HS-27A (cell line): Measurements from ENCODE around the gene TFB1M.
A peak's percentile ranks its signal among the peaks of the same experiment; 100 is the strongest.
"Not testable (repeated sequence)": the region's sequence is repeated elsewhere in the genome, so short reads cannot be mapped to it uniquely, and the experiment has no call there.

Source experiments
- DNase-seq: peaks from one replicate; pipeline ENCODE4 v3.0.0-alpha.2; 2012; ENCODE audit warnings: low read depth, missing footprints

TFB1M gene

DNA sequence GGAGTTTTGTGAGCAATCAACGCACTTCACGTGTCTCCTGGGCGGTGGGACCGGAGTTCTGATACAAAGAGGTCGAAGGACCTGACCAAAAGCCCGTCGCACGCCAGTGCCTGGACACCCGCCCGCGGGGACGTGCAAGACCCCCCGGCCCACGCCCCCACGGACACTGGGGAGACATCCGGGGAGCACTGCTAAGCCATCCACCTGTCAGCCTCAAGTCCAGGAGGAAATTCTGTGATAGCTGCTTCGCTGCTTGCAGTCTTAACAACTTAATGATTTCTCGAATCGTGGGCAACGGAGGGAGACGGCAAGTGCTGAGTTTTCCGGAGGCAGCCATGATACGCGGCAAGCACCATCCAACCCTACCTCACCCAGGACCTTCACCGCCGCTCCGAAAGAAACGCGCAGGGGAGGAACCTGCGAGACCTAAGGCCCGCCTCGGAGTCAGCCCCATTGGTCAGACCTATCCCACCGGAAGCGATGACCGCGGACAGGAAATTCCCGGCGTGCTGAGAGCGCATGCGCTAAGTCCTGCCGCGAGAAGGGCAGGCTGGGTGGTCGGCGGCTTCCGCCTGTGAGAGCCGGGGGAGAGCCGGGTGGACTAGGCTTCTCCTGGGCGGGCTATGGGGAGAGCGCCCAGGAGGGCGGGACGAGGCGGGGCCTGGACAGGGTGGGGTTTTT lies at the start of gene TFB1M:
Gene TFB1M, minus strand, starts transcription at position 393 of the 681 bp plus-strand sequence. Its CDS starts 56 bp downstream, at position 337.
- DNase-seq: peak; percentile 98

DNA sequence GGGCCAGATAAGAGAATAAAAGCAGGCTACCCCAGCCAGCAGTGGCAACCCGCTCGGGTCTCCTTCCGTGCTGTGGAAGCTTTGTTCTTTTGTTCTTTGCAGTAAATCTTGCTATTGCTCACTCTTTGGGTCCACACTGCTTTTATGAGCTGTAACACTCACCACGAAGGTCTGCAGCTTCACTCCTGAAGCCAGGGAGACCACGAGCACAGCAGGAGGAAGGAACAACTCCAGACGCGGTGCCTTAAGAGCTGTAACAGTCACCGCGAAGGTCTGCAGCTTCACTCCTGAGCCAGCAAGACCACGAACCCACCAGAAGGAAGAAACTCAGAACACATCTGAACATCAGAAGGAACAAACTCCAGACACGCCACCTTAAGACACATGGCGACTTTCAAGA lies 49.7 kb upstream of the TFB1M start:
- not testable (repeated sequence) for DNase-seq

DNA sequence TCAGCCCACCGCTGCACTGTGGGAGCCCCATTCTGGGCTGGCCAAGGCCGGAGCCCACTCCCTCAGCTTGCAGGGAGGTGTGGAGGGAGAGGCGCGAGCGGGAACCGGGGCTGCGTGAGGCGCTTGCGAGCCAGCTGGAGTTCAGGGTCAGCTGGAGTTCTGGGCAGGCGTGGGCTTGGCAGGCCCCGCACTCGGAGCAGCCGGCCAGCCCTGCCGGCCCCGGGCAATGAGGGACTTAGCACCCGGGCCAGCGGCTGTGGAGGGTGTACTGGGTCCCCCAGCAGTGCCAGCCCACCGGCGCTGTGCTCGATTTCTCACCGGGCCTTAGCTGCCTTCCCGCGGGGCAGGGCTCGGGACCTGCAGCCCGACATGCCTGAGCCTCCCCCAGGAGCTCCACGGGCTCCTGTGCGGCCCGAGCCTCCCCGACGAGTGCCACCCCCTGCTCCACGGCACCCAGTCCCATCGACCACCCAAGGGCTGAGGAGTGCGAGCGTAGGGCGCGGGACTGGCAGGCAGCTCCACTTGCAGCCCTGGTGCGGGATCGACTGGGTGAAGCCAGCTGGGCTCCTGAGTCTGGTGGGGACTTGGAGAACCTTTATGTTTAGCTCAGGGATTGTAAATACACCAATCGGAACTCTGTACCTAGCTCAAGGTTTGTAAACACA lies 48.8 kb upstream of the TFB1M start:
- not testable (repeated sequence) for DNase-seq

DNA sequence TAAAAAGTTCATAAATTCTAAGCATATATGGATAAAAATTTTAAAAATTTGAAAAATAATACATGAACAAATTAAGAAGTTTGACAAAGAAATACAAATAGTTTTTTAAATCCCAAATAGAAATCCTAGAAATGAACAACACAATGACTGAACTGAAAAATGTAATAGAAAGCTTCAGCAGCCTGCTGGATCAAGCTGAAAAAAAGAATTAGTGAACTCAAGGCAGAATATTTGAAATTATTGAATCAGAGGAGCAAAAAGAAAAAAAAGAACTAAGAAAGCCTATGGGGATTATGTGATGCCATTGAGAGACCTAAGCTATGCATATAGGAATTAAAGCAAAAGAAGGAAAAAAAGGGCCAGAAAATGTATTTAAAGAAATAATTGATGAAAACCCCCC lies 39.9 kb upstream of the TFB1M start:
- no peak for DNase-seq

DNA sequence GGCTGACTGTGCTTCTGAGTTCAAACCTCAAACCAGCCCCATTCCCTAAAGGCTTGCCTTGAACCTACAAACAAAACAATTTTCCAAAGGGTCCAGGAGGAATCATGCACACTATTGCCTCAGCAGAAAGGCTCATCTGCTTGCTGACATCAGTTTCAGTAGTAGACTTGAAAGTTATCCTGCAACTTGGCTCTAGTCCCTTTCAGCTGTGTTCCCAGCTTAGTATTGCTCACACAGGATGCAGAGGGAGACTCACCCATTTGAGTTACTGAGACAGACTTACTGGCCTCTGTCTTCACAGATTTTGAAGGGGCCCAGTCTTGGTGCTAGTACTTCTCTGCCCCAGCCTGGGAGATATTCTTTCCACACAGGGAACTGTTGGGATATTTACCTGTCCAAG lies 38.5 kb upstream of the TFB1M start:
- no peak for DNase-seq

DNA sequence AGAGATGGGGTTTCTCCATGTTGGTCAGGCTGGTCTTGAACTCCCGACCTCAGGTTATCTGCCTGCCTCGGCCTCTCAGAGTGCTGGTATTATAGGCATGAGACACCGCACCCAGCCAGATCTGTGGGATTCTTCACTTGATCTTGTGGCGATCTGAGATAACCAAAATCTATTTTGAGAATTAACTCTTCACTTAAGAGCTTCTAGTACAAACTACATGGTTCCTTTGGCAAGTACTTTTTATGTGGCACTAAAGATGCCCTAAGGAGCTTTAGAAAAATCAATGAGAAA lies 37.8 kb upstream of the TFB1M start:
- DNase-seq: no peak

DNA sequence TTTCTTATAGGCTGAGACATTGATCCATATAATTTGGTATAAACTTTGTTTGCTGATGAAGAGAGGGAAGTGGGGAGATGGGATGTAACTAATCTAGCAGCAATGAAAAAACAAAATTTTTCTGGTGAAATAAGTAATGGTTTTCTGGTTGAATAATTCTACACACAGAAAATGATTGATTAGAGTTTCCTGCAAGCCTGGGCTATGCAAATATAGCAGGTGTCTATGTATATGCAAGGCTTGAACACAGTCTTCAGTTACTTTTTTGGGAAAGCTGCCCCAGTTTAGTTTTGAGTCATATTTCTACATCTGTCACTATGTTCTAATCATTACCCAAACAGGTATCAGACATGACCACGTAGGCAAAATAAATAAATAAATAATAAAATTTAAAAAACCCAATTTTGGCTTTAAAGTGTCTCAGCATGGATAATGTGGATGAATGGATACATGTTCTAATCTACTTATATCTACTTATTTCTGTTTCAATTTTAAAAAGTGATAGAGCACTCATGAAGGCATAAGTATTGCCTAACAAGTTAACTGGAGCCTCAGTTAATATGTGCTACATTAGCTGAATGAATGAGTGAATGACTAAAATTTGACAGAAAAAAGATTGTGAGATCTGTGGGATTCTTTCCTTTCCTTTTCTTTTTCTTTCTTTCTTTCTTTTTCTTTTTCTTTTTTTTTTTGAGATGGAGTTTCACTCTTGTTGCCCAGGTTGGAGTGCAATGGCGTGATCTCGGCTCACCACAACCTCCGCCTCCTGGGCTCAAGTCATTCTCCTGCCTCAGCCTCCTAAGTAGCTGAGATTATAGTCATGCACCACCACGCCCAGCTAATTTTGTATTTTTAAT lies 37.2 kb upstream of the TFB1M start:
- no peak for DNase-seq

DNA sequence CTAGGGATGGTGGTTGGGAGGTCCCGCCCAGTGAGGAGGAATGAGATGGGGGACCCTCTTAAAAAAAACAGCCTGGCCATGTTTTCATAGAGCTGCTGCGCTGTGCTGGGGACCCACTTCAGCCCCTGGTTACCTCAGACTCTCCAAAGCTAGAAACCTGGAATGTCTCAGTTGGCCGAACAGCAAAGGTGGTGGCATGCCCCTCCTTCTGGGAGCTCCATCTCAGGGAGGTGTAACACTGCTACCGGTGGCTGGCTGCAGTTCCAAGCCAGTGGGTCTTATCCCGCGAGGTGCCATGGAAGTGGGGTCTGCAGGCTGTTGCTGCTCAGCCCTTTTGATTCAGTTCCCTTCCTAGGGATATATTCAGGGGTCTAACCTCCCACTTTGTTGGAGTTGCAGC lies 35.7 kb upstream of the TFB1M start:
- DNase-seq: no peak

DNA sequence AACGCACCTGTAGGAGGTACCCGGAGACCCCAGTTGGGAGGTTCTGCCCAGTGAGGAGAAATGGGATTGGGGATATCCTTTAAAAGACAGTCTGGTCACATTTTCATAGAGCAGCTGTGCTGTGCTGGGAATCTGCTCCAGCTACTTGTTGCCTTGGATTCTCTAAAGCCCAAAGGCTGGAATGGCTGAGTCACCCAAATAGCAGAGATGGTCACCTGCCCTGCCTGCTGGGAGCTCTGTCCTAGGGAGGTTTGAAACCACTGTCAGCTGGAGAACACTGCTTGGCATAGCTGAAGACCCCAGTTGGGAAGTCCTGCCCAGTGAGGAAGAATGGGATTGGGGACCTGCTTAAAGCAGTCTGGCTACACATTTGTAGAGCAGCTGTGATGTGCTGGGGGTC lies 34.8 kb upstream of the TFB1M start:
- DNase-seq: no peak

DNA sequence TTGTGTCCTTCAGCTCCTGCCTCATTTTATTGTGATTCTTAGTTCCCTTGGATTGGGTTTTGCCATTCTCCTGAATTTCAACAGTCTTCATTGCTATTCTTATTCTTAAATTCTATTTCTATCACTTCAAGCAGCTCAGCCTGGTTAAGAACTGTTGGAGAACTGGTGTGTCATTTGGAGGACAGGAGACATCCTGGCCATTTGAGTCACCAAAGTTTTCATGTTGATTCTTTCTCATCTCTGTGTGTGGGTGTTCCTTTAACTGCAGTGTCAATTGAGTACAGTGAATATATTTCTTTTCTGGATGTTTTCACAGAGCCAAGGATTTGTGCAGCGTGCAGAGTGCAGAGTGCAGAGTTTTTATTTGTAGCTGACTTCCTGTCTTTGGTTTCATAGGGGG lies 33.5 kb upstream of the TFB1M start:
- DNase-seq: no peak

DNA sequence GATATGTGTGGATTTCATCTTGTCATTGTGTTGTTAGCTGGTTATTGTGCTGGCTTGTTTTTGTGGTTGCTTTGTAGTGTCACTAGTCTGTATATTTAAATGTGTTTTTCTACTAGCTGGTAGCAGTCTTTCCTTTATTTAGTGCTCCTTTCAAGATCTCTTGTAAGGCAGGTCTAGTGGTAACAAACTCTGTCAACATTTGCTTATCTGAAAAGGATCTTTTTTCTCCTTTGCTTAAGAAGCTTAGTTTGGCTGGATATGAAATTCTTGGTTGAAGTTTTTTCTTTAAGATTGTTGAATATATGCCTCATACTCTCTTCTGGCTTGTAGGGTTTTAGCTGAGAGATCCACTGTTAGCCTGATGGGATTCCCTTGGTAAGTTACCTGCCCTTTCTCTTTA lies 32.7 kb upstream of the TFB1M start:
- no peak for DNase-seq

DNA sequence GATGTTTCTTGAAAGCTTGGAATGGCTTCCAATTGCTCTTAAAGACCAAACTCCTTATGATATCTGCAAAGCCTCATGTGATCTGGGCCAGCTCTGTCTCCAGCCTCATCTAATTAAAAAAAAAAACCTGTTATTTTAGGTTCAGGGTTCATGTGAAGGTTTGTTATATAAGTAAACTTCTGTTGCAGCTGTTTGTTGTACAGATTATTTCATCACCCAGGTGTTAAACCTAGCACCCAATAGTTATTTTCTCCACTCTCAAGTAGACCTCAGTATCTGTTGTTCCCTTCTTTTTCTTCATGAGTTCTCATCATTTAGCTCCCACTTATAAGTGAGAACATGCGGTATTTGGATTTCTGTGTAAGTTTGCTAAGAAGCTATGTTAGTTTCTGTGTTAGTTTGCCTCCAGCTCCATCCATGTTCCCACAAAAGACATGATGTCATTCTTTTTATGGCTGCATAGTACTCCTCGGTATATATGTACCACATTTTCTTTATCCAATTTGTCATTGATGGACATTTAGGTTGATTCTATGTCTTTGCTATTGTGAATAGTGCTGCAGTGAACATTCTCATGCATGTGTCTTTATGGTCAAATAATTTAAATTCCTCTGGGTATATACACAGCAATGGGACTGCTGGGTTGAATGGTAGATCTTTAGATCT lies 30.2 kb upstream of the TFB1M start:
- DNase-seq: no peak

DNA sequence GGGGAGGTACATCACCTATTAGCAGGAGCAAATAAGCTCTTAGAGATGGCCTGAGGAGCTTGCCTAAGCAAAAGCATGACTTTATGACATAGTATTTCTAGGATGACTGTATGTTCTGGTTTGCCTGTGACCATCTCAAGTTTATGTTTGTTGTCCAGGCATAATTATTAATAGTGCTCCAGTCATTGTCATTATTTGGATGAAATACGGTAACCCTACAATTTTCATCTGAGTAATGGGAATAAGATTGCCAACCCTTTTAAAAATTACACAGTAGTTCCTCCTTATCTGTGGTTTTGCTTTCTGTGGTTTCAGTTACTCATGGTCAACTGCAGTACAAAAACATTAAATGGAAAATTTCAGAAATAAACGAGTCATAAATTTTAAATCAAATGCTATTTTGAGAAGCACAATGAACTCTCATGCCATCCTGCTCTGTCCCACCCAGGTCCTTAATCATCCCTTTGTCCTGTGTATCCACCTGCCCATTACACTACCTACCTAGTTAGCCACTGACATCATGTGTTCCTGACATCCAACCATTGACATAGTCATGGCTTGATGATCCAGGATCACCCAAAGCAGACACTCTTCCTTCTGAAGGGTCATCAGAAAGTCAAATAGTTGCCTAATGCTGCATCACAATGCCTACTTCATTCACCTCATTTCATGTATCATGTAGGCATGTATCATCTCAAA lies 27.0 kb upstream of the TFB1M start:
- peak; percentile 43 for DNase-seq

DNA sequence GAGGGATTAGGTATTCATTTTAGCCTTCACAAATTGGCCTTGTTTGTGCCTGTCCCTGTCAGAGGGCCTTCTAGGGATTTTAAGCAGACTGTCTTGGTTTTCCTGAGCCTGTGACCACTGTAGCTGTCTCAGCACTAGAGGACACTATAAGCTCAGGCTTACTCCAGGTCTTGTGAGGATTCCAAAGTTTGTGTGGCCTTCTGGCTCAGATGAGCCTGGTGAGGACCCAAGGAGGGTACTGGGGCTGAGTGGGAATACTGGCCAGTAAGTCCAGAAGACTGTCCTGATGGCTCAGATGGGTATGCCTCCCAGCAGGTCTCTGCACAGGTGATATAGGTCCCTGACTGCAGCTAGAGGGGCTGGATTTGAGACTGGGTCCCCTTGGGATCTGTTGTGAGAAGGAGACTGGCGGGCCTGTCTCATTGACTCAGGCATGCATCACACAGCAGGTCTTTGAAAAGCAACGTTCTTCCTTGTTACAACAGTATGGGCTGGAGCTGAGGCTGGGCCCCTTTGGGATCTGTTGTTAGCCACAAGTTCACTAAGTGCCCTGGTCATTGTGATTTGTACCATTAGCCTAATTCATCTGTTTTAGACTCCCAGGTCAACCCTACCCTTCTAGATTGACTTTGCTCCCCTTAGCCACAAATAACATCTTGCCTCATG lies 26.3 kb upstream of the TFB1M start:
- DNase-seq: peak; percentile 38

DNA sequence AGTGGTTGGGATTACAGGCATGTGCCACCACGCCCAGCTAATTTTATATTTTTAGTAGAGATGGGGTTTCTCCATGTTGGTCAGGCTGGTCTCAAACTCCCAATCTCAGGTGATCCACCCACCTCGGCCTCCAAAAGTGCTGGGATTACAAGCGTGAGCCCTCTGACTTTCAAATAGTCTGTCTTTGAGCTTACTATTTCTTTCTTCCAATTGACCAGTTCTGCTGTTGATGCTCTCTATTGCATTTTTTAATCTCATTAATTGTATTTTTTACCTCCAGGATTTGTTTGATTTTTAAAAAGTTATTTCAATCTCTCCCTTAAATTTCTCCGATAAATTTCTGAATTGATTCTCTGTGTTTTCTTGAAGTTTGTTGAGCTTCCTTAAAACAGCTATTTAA lies 25.6 kb upstream of the TFB1M start:
- DNase-seq: not testable (repeated sequence)

DNA sequence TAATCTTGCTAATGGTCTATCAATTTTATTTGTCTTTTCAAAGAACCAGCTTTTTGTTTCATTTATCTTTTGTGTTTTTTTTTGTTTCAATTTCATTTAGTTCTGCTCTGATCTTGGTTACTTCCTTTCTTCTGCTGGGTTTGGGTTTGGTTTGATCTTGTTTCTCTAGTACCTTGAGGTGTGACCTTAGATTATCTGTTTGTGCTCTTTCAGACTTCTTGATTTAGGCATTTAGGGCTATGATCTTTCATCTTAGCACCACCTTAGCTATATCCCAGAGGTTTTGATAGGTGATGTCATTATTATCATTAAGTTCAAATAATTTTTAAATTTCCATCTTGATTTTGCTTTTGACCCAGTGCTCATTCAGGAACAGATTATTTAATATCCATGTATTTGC lies 24.0 kb upstream of the TFB1M start:
- DNase-seq: not testable (repeated sequence)

DNA sequence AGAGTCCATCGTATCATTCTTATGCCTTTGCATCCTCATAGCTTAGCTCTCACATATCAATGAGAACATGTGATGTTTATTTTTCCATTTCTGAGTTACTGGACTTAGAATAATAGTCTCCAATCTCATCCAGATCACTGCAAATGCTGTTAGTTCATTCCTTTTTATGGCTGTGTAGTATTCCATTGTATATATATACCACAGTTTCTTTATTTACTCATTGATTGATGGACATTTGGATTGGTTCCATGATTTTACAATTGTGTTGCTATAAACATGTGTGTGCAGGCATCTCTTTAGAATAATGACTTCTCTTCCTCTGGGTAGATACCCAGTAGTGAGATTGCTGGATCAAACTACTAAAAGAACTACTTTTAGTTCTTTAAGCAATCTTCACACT lies 21.0 kb upstream of the TFB1M start:
- no peak for DNase-seq

DNA sequence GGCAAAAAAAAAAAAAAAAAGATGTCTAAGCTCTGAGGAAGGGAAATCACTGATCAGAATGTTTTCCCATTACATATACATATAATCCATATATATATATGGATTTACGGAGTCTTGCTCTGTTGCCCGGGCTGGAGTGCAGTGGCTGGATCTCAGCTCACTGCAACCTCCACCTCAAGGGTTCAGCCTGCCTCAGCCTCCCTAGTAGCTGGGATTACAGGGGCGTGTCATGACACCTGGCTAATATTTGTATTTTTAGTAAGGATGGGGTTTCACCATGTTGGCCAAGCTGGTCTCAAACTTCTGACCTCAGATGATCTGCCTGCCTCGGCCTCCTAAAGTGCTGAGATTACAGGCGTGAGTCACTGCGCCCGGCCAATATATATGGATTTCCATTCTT lies 19.8 kb upstream of the TFB1M start:
- DNase-seq: not testable (repeated sequence)

DNA sequence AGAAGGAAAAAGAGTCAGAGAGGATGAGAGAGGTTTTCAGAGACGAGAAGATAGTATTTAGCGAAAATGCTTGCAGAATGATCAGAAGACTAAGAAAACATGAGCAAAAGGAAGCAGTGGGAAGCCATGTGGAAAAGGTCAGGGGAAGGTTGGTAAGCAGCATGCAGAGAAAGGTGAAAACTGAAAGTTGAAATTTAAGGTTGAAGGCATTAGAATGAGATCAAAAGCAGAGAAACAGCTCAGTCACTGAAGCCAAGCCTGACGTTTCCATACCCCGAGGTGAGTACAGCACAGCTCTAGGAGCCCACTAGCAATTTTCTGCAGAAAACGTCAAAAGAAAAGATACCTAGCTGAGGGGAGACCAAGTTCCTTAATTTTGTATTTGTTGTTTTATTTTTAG lies 19.1 kb upstream of the TFB1M start:
- no peak for DNase-seq

DNA sequence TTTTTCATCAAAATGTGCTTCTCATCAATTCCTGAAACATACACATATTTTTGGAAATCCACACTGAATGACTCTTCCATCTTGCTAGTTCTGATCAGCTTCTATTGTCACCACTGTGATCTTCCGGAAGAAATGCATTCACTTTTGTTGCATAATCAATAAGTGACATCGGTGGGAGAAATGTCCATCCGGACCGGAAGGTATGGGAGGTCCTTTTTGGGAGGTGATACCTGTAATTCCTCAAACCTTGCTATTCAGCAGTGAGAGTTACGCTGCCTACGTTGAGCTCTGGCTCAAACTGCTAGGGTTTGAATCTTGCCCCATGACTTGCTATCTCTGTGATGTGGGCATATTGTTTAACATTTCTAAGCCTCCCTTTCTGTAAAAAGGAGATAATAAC lies 16.6 kb upstream of the TFB1M start:
- DNase-seq: no peak

DNA sequence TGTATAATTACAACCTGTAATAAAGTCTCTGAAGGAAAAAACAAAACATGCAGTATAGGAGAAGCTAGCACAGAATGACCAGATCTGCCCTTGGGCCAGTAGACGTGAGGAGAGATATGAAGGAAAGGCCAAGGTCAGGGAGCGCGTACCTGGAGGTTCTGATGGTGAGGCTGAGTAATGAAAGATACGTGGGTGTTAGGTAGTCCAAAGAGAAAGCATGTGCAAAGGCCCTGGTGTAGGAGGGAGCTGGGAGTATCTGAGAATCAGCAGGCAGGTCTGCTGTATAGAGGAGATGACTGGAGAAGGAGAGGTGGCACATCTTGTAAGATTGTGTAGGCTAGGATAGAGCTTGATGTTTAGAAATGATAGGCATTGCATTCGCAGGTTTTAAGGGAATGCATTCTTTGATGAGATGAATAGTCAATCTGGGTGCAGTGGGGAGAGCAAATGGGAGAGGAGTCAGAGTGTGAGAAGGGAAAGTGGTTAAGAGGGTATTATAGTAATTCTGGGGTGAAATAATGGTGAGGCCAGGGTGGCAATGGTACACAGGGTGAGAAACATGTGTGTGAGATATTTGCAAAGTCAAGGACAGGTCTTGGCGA lies 15.9 kb upstream of the TFB1M start:
- DNase-seq: no peak
